ENCODE measurements around the gene ZNF862. TPM values are rescaled to one million over a fixed set of nuclear protein-coding genes. Genes with fewer than 3 reads are reported as not detected.

Gene ZNF862
- total and polyA plus RNA-seq, 2 donors (not counting 1 experiment from before 2014, with no cell fraction given): 24.1 to 33.0 TPM

- TF ChIP-seq CTCF (IDR thresholded peaks at IDR 0.05) (no peak), EZH2 (IDR thresholded peaks at IDR 0.05; ENCODE audit: borderline replicate concordance, insufficient read depth, low read depth, low read length, poor library complexity, severe bottlenecking) (no peak)
- no peak overlapping the region for H3K4me3 ChIP-seq (ENCODE audit: control extremely low read depth in 1 of 5, extremely low read depth in 1 of 5, insufficient read depth in 1 of 5, low read depth in 2 of 5, low read length in 4 of 5)
- 85% methylated on average over 8 of the region's 9 CpGs for WGBS (ENCODE audit: insufficient coverage)
- no peaks in the 10 kb centered on the region for H3K4me1 ChIP-seq (ENCODE audit: control insufficient read depth in 2 of 2, insufficient read depth in 2 of 2, low read length in 2 of 2)
- H4K20me1 ChIP-seq (ENCODE audit: control insufficient read depth, insufficient read depth, low read length, poor library complexity, severe bottlenecking): no peaks in the 10 kb centered on the region
- no peak overlapping the region for H3K27ac ChIP-seq (ENCODE audit: low read length in 2 of 2)
- H3K36me3 ChIP-seq (replicated peaks in 1 of 2; ENCODE audit: control extremely low read depth in 1 of 2, control insufficient read depth in 1 of 2, extremely low read depth in 1 of 2, insufficient read depth in 2 of 2, low read length in 1 of 2): no peaks in the 10 kb centered on the region
- CTCF ChIA-PET: no interaction called here
- H3K9me3 ChIP-seq (ENCODE audit: control extremely low read depth in 1 of 3, control insufficient read depth in 2 of 3, insufficient read depth in 1 of 3, low read length in 2 of 3): no peaks in the 10 kb centered on the region
- Mint-ChIP-seq H3K27me3 (peaks cover 2% of the 10 kb centered on the region), H3K9me3 (ENCODE audit: insufficient read depth) (no peaks in the 10 kb centered on the region), H3K4me1 (no peaks in the 10 kb centered on the region), H3K27ac (no peak overlapping the region), H3K4me3 (no peak overlapping the region)
- no peaks in the 10 kb centered on the region for H3K79me2 ChIP-seq (ENCODE audit: control insufficient read depth, insufficient read depth, low read length)
- H3K27me3 ChIP-seq (replicated peaks in 1 of 4; ENCODE audit: control extremely low read depth in 1 of 4, control insufficient read depth in 3 of 4, insufficient read depth in 4 of 4, low read length in 3 of 4): no peaks in the 10 kb centered on the region
- H3K4me2 ChIP-seq (replicated peaks; ENCODE audit: low read depth, low read length, poor library complexity, severe bottlenecking): no peak overlapping the region
- POLR2A ChIA-PET: no interaction called here
- ATAC-seq (ENCODE audit: low read depth) (no peak), DNase-seq (no peak)
- no peak overlapping the region for H2AFZ ChIP-seq (ENCODE audit: insufficient read depth, low read depth, low read length, poor library complexity, severe bottlenecking)
- H3K9ac ChIP-seq (ENCODE audit: low read length): no peak overlapping the region
- intact Hi-C loops (cut with micrococcal nuclease): no loop called here
Measured at GRCh38 chr7:149818536-149818840, 19.7 kb upstream of the ZNF862 start.

GRCh38 chr7:149819141-149819960 lies 18.8 kb upstream of the ZNF862 start:
- no peaks in the 10 kb centered on the region for H3K4me1 ChIP-seq (ENCODE audit: control insufficient read depth in 2 of 2, insufficient read depth in 2 of 2, low read length in 2 of 2)
- intact Hi-C loops (cut with micrococcal nuclease): no loop called here
- H3K79me2 ChIP-seq (ENCODE audit: control insufficient read depth, insufficient read depth, low read length): no peaks in the 10 kb centered on the region
- H2AFZ ChIP-seq (ENCODE audit: insufficient read depth, low read depth, low read length, poor library complexity, severe bottlenecking): no peak overlapping the region
- Mint-ChIP-seq H3K27me3 (peaks cover 3% of the 10 kb centered on the region), H3K4me3 (no peak overlapping the region), H3K27ac (no peak overlapping the region), H3K4me1 (no peaks in the 10 kb centered on the region), H3K9me3 (ENCODE audit: insufficient read depth) (no peaks in the 10 kb centered on the region)
- DNase-seq: no peak
- ChIA-PET POLR2A (no interaction called here), CTCF (no interaction called here)
- H4K20me1 ChIP-seq (ENCODE audit: control insufficient read depth, insufficient read depth, low read length, poor library complexity, severe bottlenecking): no peaks in the 10 kb centered on the region
- no peak for TF ChIP-seq CTCF (IDR thresholded peaks at IDR 0.05)
- no peak for TF ChIP-seq EZH2 (IDR thresholded peaks at IDR 0.05; ENCODE audit: borderline replicate concordance, insufficient read depth, low read depth, low read length, poor library complexity, severe bottlenecking)
- no peaks in the 10 kb centered on the region for H3K9me3 ChIP-seq (ENCODE audit: control extremely low read depth in 1 of 3, control insufficient read depth in 2 of 3, insufficient read depth in 1 of 3, low read length in 2 of 3)
- H3K27me3 ChIP-seq (replicated peaks in 1 of 4; ENCODE audit: control extremely low read depth in 1 of 4, control insufficient read depth in 3 of 4, insufficient read depth in 4 of 4, low read length in 3 of 4): no peaks in the 10 kb centered on the region
- no peak overlapping the region for H3K4me3 ChIP-seq (ENCODE audit: control extremely low read depth in 1 of 5, extremely low read depth in 1 of 5, insufficient read depth in 1 of 5, low read depth in 2 of 5, low read length in 4 of 5)
- no peaks in the 10 kb centered on the region for H3K36me3 ChIP-seq (replicated peaks in 1 of 2; ENCODE audit: control extremely low read depth in 1 of 2, control insufficient read depth in 1 of 2, extremely low read depth in 1 of 2, insufficient read depth in 2 of 2, low read length in 1 of 2)
- H3K4me2 ChIP-seq (replicated peaks; ENCODE audit: low read depth, low read length, poor library complexity, severe bottlenecking): no peak overlapping the region
- no peak overlapping the region for H3K27ac ChIP-seq (ENCODE audit: low read length in 2 of 2)
- H3K9ac ChIP-seq (ENCODE audit: low read length): no peak overlapping the region
- ATAC-seq (ENCODE audit: low read depth): no peak
- WGBS (ENCODE audit: insufficient coverage): 94% methylated on average over 26 of the region's 28 CpGs
